Astrocyte (in vitro differentiated cells and primary cell): ENCODE data around the gene DRD4.

ENCODE experiments used
- EZH2 ChIP-seq: IDR thresholded peaks from 2 replicates; pipeline ENCODE4 v1.6.1; 2012; ENCODE audit warnings: mild to moderate bottlenecking, low read length, inconsistent platforms; ENCODE audit not compliant: insufficient read depth
- TF ChIP-seq, protein P1 (sequence below): IDR thresholded peaks from 2 replicates; pipeline ENCODE4 v1.5.1; 2011; ENCODE audit warnings: low read depth, mild to moderate bottlenecking, inconsistent platforms, low read length, moderate library complexity; ENCODE audit not compliant: insufficient read depth

- TF ChIP-seq, protein P1, sequence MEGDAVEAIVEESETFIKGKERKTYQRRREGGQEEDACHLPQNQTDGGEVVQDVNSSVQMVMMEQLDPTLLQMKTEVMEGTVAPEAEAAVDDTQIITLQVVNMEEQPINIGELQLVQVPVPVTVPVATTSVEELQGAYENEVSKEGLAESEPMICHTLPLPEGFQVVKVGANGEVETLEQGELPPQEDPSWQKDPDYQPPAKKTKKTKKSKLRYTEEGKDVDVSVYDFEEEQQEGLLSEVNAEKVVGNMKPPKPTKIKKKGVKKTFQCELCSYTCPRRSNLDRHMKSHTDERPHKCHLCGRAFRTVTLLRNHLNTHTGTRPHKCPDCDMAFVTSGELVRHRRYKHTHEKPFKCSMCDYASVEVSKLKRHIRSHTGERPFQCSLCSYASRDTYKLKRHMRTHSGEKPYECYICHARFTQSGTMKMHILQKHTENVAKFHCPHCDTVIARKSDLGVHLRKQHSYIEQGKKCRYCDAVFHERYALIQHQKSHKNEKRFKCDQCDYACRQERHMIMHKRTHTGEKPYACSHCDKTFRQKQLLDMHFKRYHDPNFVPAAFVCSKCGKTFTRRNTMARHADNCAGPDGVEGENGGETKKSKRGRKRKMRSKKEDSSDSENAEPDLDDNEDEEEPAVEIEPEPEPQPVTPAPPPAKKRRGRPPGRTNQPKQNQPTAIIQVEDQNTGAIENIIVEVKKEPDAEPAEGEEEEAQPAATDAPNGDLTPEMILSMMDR, result no peak
- no peak for TF ChIP-seq EZH2
Observed at GRCh38 chr11:640021-640706, 3.1 kb downstream of the DRD4 start.
